ENCODE data around the gene DCAKD. TPM values are rescaled to one million over a fixed set of nuclear protein-coding genes. Genes with fewer than 3 reads are reported as not detected.

DCAKD gene
- total RNA-seq, 1 experiment from 2014 or later: 48.3 TPM

DNA sequence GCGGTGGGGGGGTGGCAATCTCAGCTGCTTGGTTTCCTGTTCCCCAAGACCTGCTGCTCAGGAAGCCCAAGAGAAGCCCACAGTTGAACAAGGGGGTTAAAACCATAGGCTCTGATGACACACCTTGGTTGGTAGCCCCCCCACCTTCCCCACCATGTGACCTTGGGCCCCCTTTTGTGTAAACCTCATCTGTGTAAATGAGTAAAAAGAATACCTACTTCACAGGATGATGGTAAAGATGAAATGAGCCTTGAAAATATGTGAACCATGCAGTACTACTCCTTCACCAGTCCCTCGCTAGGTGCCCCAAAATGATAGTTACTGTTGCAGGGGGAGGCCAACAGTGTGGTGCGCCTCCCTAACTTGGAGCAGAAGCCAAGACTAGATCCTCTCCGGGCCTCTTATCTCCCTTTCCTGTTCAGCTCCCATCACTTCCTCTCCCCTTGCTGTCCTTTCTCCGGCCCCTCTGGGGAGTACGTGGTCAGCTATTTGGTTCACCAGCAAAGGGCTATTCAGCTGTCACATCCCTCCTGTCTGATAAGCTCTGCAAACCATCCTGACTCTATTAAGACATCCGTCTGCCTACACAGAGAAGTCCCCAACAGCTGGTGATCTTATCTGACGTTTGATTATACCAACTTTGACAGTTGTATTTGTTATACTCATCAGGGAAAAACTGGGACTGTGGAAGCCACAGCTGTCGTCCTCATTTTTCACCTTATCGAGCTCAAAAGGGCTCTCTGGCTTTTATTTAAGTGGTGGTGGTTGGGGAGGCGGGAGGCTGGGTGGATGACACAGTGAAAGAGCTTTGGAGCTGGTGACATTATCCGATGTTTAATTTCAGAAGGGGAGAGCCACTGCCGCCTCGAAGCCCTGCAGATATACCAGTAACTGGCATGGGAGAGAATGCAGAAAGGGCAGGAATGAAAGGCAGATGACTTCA is 19.9 kb downstream of the DCAKD start:
- no peak overlapping the region for H3K4me2 ChIP-seq (ENCODE audit: insufficient read depth, insufficient read length, low read length)
- peaks cover 21 to 62% (median 59%) of the 10 kb centered on the region in 3 experiments for H3K36me3 Mint-ChIP-seq (ENCODE audit: insufficient read depth in 1 of 3, low read depth in 3 of 3)
- H3K9me3 Mint-ChIP-seq: no peaks in the 10 kb centered on the region
- H3K23me2 ChIP-seq (ENCODE audit: insufficient read length, low read depth, low read length, poor library complexity, severe bottlenecking): peaks cover 2% of the 10 kb centered on the region
- TF ChIP-seq, protein P1, sequence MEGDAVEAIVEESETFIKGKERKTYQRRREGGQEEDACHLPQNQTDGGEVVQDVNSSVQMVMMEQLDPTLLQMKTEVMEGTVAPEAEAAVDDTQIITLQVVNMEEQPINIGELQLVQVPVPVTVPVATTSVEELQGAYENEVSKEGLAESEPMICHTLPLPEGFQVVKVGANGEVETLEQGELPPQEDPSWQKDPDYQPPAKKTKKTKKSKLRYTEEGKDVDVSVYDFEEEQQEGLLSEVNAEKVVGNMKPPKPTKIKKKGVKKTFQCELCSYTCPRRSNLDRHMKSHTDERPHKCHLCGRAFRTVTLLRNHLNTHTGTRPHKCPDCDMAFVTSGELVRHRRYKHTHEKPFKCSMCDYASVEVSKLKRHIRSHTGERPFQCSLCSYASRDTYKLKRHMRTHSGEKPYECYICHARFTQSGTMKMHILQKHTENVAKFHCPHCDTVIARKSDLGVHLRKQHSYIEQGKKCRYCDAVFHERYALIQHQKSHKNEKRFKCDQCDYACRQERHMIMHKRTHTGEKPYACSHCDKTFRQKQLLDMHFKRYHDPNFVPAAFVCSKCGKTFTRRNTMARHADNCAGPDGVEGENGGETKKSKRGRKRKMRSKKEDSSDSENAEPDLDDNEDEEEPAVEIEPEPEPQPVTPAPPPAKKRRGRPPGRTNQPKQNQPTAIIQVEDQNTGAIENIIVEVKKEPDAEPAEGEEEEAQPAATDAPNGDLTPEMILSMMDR (conservative IDR thresholded peaks at IDR 0.05): no peak
- no peak overlapping the region for H3K14ac ChIP-seq (ENCODE audit: insufficient read depth, low read length)
- H3K27ac ChIP-seq (ENCODE audit: insufficient read length, low read depth, low read length): no peak overlapping the region
- H3K79me2 ChIP-seq (ENCODE audit: insufficient read depth, low read length): no peaks in the 10 kb centered on the region
- H2BK5ac ChIP-seq (ENCODE audit: insufficient read length, low read length): no peak overlapping the region
- H2BK15ac ChIP-seq (ENCODE audit: low read depth, low read length): no peak overlapping the region
- peak overlapping the region in 1 of 3 experiments; percentile 8; a peak in 2 of 7 replicates for H3K27ac Mint-ChIP-seq
- no peaks in the 10 kb centered on the region for H3K9me3 ChIP-seq (ENCODE audit: control insufficient read depth, low read depth, low read length)
- no peak overlapping the region for H2BK120ac ChIP-seq (ENCODE audit: low read depth, low read length, poor library complexity, severe bottlenecking)
- no peak overlapping the region for H4K5ac ChIP-seq (ENCODE audit: insufficient read length, low read depth, low read length)
- H2AK5ac ChIP-seq (ENCODE audit: insufficient read length, low read length): no peak overlapping the region
- no peak overlapping the region for H2AFZ ChIP-seq (ENCODE audit: low read length)
- no peaks in the 10 kb centered on the region for H3K4me1 Mint-ChIP-seq
- H2BK20ac ChIP-seq (ENCODE audit: low read depth, low read length, poor library complexity, severe bottlenecking): no peak overlapping the region
- H3T11ph ChIP-seq (ENCODE audit: low read length): no peak overlapping the region
- H4K91ac ChIP-seq (ENCODE audit: insufficient read length, low read depth, low read length): no peak overlapping the region
- no peak overlapping the region for H3K23ac ChIP-seq (ENCODE audit: insufficient read length, low read depth, low read length)
- no peak overlapping the region for H4K8ac ChIP-seq (replicated peaks; ENCODE audit: insufficient read length, low read depth, low read length)
- H3K27me3 ChIP-seq (ENCODE audit: insufficient read depth, low read length): no peaks in the 10 kb centered on the region
- peaks cover 2% of the 10 kb centered on the region for H4K20me1 ChIP-seq (ENCODE audit: control insufficient read depth, insufficient read depth, insufficient read length)
- H3K79me1 ChIP-seq (ENCODE audit: insufficient read depth, low read depth, low read length, poor library complexity, severe bottlenecking): no peaks in the 10 kb centered on the region
- H3K27me3 Mint-ChIP-seq (ENCODE audit: low read depth): no peaks in the 10 kb centered on the region
- WGBS (ENCODE audit: extremely low coverage, insufficient read length, low lambda C conversion rate): no CpG with 5 or more reads among the region's 14 CpGs
- no peak overlapping the region for H3K18ac ChIP-seq (ENCODE audit: insufficient read length, low read depth, low read length)
- H3K4me1 ChIP-seq (ENCODE audit: insufficient read depth, low read length): no peaks in the 10 kb centered on the region
- no peak for DNase-seq
- no peak overlapping the region for H3K9ac ChIP-seq (ENCODE audit: extremely low read depth, insufficient read length, low read length)
- no peak overlapping the region for H2BK12ac ChIP-seq (ENCODE audit: insufficient read length, low read depth, low read length)
- H3K4ac ChIP-seq (ENCODE audit: low read depth, low read length): no peak overlapping the region
- H3K56ac ChIP-seq (ENCODE audit: insufficient read length, low read depth, low read length): no peak overlapping the region
- H3K4me3 Mint-ChIP-seq: no peak overlapping the region

Measured in H9 (cell line).